T follicular helper cell (primary cell): ENCODE results near the gene GNPTG.
A peak's percentile ranks its signal among the peaks of the same experiment; 100 is the strongest.

Experiments used
- DNase-seq: peaks from one replicate; pipeline ENCODE4 v3.0.0-alpha.2; 2020; ENCODE audit warnings: low read depth

GNPTG gene

DNA sequence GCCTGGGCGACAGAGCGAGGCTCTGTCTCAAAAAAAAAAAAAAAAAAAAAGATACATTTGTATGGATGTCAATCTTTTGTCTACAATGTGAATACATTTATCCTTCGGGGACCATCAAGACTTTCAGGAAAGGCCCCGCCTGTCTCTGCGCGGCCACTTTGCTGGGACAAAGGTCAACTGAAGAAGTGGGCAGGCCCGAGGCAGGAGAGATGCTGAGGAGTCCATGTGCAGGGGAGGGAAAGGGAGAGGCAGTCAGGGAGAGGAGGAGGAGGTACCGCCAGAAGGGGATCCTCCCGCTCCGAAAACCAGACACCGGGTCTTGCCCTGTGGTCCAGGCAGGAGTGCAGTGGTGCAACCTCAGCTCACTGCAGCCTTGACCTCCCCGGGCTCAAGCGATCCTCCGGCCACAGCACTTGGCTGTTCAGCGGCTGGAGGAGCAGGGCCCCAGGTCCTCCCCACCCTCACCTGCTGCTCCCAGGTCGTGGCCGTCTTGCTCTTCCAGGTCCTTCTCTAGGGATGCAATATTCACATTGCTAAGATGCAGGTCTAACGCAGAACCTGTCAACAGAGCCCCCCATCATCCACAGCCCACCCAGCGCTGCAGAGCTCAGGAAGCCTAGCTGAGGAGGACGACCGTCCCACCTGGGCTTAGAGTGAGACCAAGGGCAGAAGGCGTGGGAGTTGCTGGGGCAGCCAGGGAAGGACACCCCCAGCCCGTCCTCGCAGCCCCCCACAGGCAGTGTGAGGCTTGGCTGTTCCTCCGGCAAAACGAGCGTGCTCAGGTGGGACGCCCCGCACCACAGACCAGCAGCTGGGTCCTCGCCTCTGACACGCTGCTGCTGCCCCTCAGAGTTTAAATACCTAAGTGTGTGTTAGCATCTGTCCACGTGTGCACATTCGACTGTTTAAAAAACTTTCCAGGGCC lies 19.6 kb downstream of the GNPTG start:
- no peak for DNase-seq

- DNase-seq: no peak
Measured at GRCh38 chr16:1372292-1372950, 20.7 kb downstream of the GNPTG start.

DNA sequence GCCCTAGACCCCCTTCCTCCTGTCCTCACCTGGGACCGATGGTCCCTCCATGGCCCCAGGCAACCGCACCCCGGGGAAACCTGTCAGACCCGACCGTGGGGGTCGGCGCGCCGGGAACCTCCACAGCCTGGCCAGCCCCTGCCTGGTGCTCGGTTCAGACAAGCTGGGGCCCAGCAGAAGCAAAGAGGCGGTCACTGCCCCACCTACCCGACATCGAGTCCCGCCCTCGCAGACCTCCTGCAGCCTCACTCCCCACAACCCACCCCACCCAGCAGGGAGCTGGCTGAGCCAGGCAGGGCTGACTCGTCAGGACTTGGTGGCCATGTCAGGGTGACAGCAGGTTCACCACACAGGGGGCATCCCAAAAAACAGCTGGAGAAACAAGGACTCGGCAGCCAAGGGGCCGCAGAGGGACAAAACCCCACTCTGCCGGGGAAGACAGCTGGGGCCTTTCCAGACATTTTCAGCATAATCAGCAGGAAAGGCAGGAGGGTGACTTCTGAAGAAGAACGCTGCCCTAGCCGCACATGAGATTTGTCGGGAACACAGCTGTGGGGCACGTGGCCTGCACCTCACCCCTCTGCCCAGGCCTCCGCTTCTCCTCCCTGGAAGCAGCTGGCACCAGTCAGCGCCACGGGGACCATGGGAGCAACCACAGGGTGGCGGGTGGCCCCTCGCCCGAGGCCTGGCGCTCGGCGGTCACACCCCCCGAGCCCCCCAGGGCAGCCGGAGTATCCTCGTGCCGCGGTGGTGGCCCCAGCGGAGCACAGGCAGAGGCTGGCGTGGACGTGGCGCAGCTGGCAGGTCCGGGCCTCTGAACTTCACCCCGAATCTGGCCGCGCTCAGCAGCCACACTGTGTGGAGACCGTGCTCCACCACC lies 22.9 kb downstream of the GNPTG start:
- no peak for DNase-seq

- no peak for DNase-seq
Measured at GRCh38 chr16:1375298-1375640, 23.5 kb downstream of the GNPTG start.

DNA sequence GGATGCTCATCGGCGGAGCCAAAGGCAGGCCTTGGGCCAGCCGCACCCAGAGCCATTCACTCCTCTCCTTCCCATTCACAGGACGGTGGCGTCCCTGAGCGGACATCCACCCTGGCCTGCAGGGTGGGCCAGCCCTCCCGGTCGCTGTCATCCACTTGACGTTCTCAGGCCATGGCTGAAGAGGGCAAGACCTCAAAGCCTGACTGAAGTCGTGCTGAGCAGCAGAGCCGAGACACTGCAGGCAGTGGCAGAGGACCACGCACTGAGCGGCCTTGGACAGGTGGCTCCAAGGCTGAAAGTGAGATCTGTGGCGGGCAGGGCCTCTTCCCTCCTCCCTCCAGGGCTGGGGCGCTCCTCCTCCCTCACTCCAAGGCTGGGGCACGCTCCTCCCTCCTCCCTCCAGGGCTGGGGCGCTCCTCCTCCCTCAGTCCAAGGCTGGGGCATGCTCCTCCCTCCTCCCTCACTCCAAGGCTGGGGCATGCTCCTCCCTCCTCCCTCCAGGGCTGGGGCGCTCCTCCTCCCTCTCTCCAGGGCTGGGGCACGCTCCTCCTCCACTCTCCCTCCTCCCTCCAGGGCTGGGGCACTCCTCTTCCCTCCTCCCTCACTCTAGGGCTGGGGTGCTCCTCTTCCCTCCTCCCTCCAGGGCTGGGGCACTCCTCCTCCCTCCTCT lies 24.1 kb downstream of the GNPTG start:
- no peak for DNase-seq

DNA sequence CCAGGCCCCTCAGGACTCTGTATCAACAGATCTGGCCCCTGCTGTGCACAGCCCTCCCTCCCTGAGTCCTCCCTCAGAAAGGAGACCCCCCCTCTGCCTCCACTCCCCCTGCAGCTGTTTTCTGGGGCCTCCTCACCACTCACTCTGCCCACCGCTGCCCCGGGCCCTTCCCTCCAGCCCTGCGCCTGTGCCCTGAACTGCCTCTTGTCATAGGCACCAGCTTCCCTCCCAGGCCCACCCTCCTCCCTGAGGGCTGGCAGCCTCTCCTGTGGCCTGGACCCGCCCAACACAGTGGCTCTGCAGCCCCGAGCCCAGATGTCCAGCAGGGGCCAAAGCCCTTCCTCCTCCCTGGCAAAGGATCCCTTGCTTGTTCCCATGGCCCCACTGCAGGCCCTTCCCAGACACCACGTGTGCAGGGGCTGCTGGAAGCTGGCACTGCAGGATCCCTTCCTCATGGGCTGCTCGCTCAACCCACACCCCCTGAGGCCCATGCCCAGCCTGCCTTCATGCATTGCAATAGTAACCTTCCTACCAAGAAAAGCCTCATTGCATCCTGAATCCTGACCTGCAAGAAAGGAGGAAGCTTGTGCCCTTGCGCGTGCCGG lies 25.8 kb downstream of the GNPTG start:
- no peak for DNase-seq

DNA sequence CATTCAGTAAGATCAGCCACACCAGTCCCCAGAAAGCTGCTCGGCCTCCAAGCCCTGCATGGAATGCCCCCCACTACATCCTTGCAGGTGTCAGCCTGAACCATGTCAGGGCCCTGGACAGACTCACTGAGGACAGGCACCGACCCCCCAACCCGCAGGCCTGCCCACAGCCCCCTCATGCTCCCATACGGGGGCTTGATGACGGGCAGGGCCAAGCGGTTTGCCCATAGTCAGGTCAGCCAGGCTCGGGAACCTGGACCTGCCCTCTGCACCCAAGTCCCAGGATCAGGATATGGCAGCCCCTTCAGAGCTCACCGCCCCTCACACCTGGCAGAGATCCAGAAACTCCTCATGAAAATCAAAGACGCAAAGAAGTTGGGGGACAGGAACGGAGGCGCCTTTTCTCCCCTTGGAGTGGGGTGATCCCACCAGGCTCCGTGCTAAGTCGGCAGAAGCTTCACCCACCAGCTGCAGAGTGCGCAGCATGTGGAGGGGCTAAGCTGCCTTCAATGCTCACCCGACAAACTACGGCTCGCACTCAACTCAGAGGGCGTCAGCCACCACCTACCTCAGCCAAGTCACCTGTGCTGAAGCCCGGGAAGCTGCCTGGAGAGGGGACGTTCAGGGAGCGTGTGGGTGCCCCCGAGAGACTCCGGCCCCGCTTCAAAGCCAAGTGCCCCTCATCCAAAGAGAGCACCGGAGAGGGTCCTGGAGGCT lies 26.5 kb downstream of the GNPTG start:
- DNase-seq: no peak

- peak; percentile 40 for DNase-seq
Measured at GRCh38 chr16:1378804-1379303, 27.1 kb downstream of the GNPTG start.

GRCh38 chr16:1379304-1380076 lies 27.8 kb downstream of the GNPTG start:
- peak; percentile 57 for DNase-seq

DNA sequence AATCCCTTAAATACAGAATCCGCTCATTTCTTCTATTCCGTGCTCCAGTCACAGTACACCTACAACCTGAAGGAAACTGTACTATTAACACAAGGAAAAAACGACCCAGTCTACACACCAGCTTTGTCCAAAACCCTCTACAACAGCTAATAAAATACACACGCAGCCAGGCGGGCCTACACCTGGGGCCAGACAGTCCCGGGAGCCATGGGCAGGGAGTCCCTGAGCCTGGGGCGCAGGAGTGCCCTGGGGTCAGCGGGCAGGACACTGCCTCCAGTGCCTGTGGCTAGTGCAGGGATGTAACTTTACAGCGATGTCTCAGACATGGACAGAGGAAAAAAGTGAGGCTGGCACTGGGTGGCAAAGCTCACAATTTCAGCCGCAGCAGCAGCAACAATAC lies 28.5 kb downstream of the GNPTG start:
- DNase-seq: no peak

DNA sequence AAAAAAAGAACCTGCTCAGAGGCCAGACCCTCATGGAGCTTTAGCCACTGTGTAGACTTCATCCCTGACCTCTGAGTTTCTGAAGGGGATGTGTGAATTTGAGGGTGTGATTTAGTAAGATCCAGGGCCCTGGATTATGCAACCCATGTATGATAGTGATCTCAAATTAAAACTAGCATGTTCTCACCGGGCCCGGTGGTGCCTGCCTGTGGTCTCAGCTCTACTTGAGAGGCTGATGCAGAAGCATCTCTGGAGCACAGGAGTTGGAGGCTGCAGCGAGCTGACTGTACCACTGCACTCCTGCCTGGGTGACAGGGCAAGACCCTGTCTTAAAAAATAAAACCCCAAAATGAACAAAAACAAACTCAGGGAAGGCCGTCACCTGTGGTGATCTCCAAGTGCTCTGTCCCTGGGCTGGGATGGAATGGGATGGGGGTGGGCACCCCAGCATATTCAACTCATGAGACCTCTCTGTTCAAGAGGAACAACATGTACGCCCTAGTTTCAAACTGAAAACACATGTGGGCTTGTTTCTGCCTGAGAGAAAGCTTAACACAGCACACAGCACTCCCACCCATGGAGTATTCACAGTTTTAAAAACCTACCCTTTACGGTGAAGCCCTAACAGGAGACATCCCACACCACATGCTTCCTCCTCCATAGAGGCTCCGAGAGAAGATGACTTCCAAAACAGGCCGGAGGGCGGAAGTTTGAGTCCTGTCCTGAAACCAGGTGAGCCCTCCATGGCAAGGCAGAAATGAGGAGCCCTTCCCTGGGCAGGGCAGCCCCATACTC lies 30.1 kb downstream of the GNPTG start:
- DNase-seq: no peak

GRCh38 chr16:1383556-1383955 lies 31.8 kb downstream of the GNPTG start:
- DNase-seq: no peak

DNA sequence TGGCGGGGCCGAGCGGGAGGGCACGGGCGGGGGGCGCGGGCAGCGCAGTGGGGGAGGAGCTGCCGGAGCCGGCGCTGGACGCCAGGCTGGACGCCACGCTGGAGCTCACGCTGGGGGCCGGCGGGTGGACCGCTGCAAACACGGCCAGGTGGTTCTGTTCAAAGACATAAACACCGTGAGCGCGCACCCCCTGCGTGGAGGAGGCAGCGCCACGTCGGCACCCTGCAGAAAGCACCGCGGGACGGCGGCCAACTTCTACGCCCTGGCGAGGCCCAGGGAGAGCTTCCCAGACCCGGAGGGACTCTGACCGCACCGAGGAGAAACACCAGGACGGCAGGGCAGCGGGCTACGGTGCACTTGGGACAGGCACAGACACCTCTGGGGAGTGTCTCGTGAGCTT lies 33.5 kb downstream of the GNPTG start:
- DNase-seq: no peak

DNA sequence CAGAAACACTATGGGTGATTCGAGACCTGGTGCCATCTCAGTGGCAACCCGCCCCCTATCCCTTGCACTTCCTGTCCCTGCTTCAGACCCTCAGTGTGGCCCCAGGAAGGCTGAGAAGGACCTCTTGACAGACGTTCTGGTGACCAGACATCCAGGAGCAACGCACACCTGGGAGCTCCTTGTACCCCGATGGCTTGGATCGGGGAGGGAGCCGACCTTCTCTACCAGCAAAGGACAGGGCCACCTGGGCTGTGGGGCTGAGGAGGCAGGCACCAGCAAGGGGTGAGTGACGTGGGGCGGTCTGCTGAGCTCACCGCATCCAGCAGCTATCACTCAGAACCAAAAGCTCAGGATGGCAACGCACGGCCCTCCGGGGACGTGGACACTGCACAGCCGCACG lies 35.6 kb downstream of the GNPTG start:
- DNase-seq: no peak

DNA sequence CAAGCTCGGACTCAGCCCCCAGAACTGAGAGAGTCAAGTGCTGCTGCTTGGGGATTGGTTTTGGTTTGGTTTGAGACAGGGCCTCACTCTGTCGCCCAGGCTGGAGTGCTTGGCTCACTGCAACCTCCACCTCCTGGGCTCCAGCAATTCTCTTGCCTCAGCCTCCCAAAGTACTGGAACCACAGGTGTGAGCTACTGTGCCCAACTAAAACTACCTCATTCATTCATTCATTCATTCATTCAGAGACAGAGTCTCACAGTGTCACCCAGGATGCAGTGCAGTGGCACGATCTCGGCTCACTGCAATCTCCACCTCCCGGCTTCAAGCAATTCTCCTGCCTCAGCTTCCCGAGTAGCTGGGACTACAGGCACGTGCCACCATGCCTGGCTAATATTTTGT lies 38.0 kb downstream of the GNPTG start:
- no peak for DNase-seq

DNA sequence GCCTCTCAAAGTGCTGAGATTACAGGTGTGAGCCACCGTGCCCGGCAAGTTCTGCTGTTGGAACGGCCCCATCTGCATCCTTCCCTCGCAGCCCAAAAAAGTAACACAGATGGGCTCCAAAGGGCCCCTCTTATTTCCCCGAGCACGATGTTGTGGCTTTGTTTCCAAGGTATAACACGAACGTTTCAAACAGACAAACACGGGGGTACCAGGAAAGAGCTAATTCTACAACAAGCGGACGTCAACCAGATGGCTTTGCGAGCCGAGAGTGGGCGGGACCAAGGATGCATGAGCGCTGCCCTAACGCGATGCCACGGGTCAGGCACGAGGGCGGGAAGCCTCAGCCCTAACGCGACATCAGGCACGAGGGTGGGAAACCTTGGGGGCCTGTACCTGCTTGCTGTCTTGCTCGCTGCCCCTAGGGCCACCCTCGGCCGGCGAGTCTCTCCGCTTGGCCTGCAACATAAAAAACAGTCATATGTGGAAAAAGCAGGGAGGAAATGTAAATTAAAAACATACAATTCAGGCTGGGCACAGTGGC lies 38.6 kb downstream of the GNPTG start:
- no peak for DNase-seq

- no peak for DNase-seq
Measured at GRCh38 chr16:1392826-1393225, 41.1 kb downstream of the GNPTG start.

DNA sequence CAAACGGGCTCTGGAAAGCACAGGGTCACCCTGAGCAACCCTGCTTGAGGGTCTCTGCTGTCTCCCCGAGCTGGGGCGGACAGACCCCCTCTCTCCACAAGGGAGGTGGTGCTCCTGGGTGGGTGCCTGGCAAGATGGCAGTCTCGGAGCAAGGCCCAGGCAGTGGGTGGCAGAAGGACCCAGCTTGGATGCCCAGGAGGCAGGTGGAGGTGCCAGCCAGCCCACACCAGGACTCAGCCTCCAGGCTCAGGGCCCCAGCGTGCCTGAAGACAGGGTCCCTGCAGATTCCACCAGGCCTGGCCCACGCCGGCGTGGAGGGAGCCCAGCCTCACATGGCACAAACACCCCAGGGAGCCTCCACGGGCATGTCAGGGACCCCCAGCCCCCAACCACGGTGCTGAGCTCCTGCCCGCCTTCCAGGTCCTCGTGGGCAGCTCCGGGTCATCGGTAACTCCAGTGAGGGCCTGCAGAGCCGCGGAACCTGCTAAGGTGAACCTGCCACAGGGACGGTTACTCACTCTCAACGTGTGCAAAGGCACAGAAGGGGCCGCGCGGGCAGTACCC lies 42.0 kb downstream of the GNPTG start:
- DNase-seq: no peak
